GM19023 (cell line): Measurements from ENCODE around the gene TPRG1L.
A peak's percentile ranks its signal among the peaks of the same experiment; 100 is the strongest.
"Not testable (repeated sequence)": the region's sequence is repeated elsewhere in the genome, so short reads cannot be mapped to it uniquely, and the experiment has no call there.

Experiments used
- ATAC-seq: cut with Tn5 transposase; IDR thresholded peaks from one replicate; pipeline ENCODE4 v1.9.1; 2021; ENCODE audit warnings: mild to moderate bottlenecking, moderate library complexity; ENCODE audit not compliant: unreplicated experiment

The TPRG1L gene

DNA sequence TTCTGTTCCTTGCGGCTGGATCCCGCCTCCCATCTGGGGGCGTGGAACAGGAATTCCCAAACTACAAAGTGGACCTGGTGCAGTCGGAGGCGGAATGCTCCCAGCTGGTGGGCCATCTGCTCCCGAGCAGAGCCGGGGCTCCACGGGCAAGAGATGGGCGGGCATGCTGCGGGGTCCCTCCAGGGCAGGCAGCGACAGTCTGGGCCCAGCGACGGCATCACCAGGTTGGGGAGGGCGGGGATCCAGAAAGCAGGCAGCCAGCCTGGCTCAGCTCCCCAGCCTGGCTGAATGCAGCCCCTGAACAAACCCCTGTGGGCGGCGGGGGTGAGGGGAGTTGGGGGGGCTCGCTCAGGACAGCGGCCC lies 17.1 kb upstream of the TPRG1L start:
- no peak for ATAC-seq

DNA sequence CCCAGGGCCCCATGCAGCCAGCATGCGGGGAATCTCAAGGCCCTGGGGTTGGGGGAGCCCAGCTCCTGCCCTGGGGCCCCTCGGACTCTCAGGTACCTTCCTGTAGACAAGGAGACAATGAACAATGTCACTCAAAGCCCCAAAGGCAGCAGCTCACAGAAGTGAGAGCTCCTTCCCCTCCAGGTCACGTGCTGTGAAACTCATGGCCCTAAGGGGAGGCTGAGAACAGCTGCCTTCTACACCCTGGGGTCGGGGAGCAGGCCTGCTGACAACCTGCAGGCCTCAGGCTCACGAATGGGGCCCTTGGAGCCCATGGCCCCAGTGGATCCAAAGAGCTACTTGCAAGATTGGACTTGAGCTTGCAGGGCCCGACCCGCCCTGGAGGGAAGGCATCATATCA lies 16.7 kb upstream of the TPRG1L start:
- ATAC-seq: no peak

- ATAC-seq: no peak
Observed at GRCh38 chr1:3609016-3609768, 15.6 kb upstream of the TPRG1L start.

- no peak for ATAC-seq
Observed at GRCh38 chr1:3609769-3610526, 14.9 kb upstream of the TPRG1L start.

DNA sequence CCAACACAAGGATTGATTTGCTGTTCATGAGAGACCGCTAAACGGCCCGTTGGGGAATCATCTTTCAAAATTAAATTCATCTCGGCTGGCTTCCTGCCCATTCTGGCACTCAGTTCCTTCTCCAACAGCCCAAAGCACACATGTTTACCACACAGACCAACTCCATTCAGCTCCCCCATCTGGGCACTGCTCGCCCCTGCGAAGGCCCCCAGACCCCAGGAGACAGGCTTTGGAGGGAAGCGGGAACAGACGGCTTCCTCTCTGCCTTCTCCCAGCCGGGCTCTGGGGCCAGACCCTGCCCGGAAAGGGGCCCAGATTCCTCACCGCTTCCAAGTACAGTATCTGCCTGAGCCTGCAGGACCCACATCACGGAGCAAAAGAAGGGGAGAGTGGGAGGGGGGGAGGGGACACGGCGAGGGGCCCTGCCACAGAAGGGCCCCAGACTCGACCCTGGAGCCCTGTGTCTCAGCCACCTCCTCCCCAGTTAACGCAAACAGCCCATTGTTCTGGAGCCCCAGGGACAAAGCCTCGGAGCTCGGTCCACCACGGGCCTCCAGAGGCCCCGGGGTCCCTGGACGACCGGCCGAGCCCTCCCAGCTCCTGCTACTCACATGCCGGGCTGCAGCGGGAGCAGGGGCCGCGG lies 14.2 kb upstream of the TPRG1L start:
- no peak for ATAC-seq

GRCh38 chr1:3611170-3612019 lies 13.4 kb upstream of the TPRG1L start, which contains the start of gene MEGF6:
TSS of gene MEGF6 (minus strand) at chr1:3611508. CDS start at chr1:3611268, 240 bp downstream.
- ATAC-seq: no peak

DNA sequence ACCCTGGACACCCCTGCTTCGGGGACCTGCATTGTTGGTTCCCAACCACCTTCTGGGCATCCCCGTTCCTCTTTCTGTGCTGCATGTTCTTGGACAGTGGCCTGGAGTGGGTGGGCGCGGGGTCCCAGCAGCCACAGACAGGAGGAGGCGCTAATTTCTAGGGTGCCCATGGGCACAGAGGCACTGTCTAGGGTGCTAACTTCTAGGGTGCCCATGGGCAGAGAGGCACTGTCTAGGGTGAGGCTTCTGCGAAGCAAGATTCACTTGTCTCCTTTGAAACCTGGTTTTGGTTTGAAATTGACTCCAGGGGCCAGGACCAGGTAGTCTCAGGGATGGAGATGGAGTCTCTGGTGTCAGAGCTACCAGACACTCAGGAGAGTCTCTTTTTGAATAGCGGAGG lies 12.7 kb upstream of the TPRG1L start:
- no peak for ATAC-seq

- no peak for ATAC-seq
Observed at GRCh38 chr1:3614755-3615742, 9.8 kb upstream of the TPRG1L start.

DNA sequence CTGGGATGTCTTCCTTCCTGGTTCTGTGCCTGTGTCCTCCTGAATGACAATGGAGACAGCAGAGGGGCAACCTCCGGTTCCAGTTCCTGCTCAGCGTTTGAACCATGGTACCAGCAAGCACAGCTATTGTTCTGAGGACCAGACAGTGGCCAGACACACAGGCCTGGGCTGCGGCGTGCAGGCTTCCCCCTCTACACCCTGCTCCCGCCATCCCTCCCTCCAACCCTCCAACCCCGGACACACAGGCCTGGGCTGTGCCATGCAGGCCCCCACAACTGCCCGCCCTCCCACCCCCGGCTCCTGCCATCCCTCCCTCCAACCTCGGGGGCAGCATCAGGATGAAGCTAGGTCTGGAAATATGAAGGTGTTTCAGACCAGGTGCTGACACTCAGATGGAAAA lies 8.0 kb upstream of the TPRG1L start:
- no peak for ATAC-seq

DNA sequence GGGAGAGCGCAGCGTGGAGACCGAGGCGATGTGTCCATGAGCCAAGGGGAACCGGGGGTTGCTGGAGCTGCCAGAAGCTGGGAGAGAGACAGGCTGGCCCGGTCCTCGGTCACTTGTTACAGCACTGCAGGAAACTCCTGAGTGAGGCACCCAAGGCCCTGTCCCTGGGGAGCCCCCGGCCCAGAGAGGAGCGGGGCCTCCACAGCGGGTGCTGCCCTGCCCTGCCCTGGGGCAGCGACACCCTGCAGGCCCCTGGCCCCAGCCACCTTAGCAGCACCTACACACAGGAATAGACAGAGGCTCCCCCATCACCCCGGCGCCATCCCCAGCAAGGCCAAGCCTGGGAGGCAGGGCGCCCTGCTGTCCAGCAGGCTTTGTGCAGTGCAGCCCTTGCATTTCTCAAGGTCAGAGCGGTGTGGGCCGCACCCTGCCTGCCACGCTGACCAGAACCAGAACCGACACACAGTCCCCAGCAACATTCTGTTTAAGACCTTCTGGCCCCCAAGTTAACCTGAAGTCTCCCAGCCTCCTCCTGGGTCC lies 6.9 kb upstream of the TPRG1L start:
- ATAC-seq: no peak

- no peak for ATAC-seq
Observed at GRCh38 chr1:3618531-3618880, 6.3 kb upstream of the TPRG1L start.

DNA sequence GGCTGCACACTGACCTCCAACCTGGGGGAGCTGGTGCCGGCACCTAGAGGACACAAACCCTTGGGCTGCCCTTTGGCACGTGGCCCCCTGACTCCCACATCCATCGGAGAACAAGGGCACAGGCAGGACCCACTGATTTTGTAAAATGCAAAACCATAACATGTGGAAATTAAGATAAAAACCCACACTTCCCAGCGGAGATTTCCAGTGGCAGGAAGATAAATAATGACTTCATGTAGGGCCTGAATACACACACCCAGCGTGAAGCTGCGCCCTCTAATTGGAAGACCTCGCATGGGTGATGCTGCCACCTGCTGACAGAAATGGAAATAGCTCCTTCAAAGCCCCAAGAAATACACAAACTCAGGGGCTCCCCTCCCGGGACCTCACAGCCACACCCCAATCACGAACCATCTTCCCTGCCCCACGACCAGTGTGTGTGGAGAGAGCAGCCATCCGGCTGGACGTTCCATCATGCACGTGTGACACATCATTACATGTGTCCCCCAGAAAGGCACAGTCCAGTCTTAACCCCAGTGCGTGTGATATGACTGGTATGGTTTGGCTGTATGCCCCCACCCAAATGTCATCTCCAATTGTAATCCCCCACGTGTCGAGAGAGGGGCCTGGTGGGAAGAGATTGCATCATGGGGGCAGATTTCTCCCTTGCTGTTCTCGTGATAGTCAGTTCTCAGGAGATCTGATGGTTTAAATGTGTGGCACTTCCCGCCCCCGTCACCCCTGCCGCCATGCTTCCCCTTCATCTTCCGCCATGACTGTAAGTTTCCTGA lies 5.7 kb upstream of the TPRG1L start:
- ATAC-seq: no peak

- ATAC-seq: no peak
Observed at GRCh38 chr1:3620708-3621107, 4.1 kb upstream of the TPRG1L start.

- ATAC-seq: not testable (repeated sequence)
Observed at GRCh38 chr1:3621151-3621671, 3.6 kb upstream of the TPRG1L start.

DNA sequence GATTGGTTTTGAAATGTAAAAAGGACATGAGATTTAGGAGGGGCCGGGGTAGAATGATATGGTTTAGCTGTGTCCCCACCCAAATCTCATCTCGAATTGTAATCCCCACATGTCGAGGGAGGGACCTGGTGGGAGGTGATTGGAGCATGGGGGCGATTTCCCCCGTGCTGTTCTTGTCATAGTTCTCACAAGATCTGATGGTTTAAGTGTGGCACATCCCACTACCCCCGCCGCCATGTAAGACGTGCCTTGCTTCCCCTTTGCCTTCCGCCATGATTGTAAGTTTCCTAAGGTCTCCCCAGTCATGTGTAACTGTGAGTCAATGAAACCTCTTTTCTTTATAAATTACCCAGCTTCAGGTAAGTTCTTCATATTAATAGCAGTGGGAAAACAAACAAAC lies 2.7 kb upstream of the TPRG1L start:
- ATAC-seq: not testable (repeated sequence)

- no peak for ATAC-seq
Observed at GRCh38 chr1:3623441-3624199, 1.2 kb upstream of the TPRG1L start.

DNA sequence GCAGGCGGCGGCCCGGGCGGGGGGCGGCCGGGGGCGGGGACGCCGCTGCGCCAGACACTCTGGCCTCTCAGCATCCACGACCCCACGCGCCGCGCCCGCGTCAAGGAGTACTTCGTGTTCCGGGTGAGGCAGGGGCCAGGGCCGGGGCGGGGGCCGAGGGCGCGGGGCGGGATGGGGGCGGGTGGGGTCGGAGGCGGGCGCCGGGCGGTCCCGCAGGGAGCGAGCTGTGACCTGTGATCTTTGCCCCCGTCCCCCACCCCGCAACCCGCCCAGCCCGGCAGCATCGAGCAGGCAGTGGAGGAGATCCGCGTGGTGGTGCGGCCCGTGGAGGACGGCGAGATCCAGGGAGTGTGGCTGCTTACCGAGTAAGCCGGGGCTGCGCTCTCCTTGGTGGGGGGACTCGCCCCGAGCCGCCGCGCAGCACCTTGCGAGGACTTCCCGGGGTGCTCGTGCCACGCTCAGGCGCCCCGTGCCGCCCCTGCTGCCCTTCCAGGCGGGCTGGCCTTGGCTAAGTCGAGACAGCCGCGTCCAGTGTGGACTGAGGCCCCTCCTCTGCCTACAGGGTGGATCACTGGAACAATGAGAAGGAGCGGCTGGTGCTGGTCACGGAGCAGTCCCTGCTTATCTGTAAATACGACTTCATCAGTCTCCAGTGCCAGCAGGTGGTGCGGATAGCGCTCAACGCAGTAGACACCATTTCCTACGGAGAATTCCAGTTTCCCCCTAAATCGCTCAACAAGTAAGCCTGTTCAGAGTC lies 514 bp downstream of the TPRG1L start:
- ATAC-seq: peak; percentile 3
